Caco-2 (cell line): Measurements from ENCODE around the gene IQCC. TPM values are rescaled to one million over a fixed set of nuclear protein-coding genes. Genes with fewer than 3 reads are reported as not detected.

Source experiments
- BruUV-seq: library from RNA; stranded (reverse); fragments of 400-500 nt; replicated peaks from 2 replicates; lab custom pipeline; 2021; lab: Mats Ljungman, UMichigan
- CTCF ChIA-PET: fragments of 300-600 bp; sonication (Branson Sonifier 250); formaldehyde crosslinking; loops from one replicate; lab custom pipeline; 2022; ENCODE audit warnings: antibody characterized with exemption; lab: Charles Lee
- POLR2A ChIA-PET: fragments of 300-600 bp; sonication (Branson Sonifier 250); formaldehyde crosslinking; loops from one replicate; lab custom pipeline; 2022; ENCODE audit warnings: antibody characterized with exemption; lab: Charles Lee
- DNase-seq, 2 experiments: peaks; one replicate each; pipeline versions ENCODE4 v3.0.0 to v3.0.0-alpha.2; 2020 to 2022
- H3K27me3 ChIP-seq: replicated peaks from 2 replicates; pipeline ENCODE4 v1.6.0; 2011; ENCODE audit warnings: low read length; ENCODE audit not compliant: control insufficient read depth, insufficient read depth
- H3K36me3 ChIP-seq: 2 replicates; pipeline ENCODE4 v1.5.1; 2011; ENCODE audit warnings: low read length; ENCODE audit not compliant: control insufficient read depth, insufficient read depth
- H3K4me1 ChIP-seq: fragments of 250-450 bp; sonication (Bioruptor Pico); 2 replicates; pipeline ENCODE4 v1.5.1; 2020; ENCODE audit warnings: mild to moderate bottlenecking
- H3K4me3 ChIP-seq: 2 replicates; pipeline ENCODE4 v1.5.1; 2011; ENCODE audit warnings: low read depth, mild to moderate bottlenecking, control low read depth, low read length
- H3K9me3 ChIP-seq: fragments of 250-450 bp; sonication (Bioruptor Pico); 2 replicates; pipeline ENCODE4 v1.5.1; 2020; ENCODE audit warnings: mild to moderate bottlenecking, moderate library complexity
- H3K27ac Mint-ChIP-seq: one replicate; pipeline ENCODE4 v1.8.0; 2022; ENCODE audit warnings: mixed read lengths; ENCODE audit not compliant: unreplicated experiment
- H3K27me3 Mint-ChIP-seq: one replicate; pipeline ENCODE4 v1.8.0; 2022; ENCODE audit warnings: mixed read lengths; ENCODE audit not compliant: insufficient read depth, unreplicated experiment
- H3K36me3 Mint-ChIP-seq: one replicate; pipeline ENCODE4 v1.8.0; 2022; ENCODE audit warnings: mild to moderate bottlenecking, mixed read lengths; ENCODE audit not compliant: insufficient read depth, unreplicated experiment
- H3K4me1 Mint-ChIP-seq: one replicate; pipeline ENCODE4 v1.8.0; 2022; ENCODE audit warnings: low read depth, mixed read lengths; ENCODE audit not compliant: unreplicated experiment
- H3K4me3 Mint-ChIP-seq: one replicate; pipeline ENCODE4 v1.8.0; 2022; ENCODE audit warnings: mild to moderate bottlenecking, moderate library complexity, mixed read lengths; ENCODE audit not compliant: unreplicated experiment
- H3K9me3 Mint-ChIP-seq: one replicate; pipeline ENCODE4 v1.8.0; 2022; ENCODE audit warnings: mixed read lengths; ENCODE audit not compliant: unreplicated experiment
- CTCF ChIP-seq, 2 experiments: fragments of 200-600 bp in 1 of 2; IDR thresholded peaks; 1 replicate in 1 of 2; 2 replicates in 1 of 2; pipeline versions ENCODE4 v1.5.1 to v1.8.0; 2011 to 2022; ENCODE audit warnings: antibody characterized with exemption in 1 of 2, control low read depth in 1 of 2, inconsistent platforms in 1 of 2, low read depth in 1 of 2, low read length in 1 of 2, mild to moderate bottlenecking in 1 of 2, moderate library complexity in 1 of 2; ENCODE audit not compliant: insufficient read depth in 1 of 2, severe bottlenecking in 1 of 2, unreplicated experiment in 1 of 2
- intact Hi-C: fragments of 100-400 bp; cut with micrococcal nuclease; formaldehyde crosslinking; loops from one replicate; pipeline ENCODE4 v1.10.0; 2022; ENCODE audit not compliant: unreplicated experiment
- total RNA-seq: library from RNA; stranded (reverse); gene quantifications from 2 replicates; pipeline ENCODE4 v1.2.3, GENCODE V29; 2022

IQCC gene
- total RNA-seq, 1 experiment from 2014 or later: 3.4 TPM

GRCh38 chr1:32181065-32181464, 24.4 kb upstream of the IQCC start:
- Mint-ChIP-seq H3K27me3 (no peaks in the 10 kb centered on the region), H3K9me3 (no peaks in the 10 kb centered on the region), H3K27ac (peak overlapping the region; percentile 94), H3K36me3 (peaks cover 73% of the 10 kb centered on the region), H3K4me1 (peaks cover 29% of the 10 kb centered on the region), H3K4me3 (peak overlapping the region; percentile 92)
- TF ChIP-seq CTCF (IDR thresholded peaks at IDR 0.05; ENCODE audit: insufficient read depth in 1 of 2, low read depth in 1 of 2, low read length in 1 of 2, severe bottlenecking in 1 of 2, unreplicated experiment in 1 of 2): no peak
- peaks cover 2% of the 10 kb centered on the region; the same call in 1 of the 2 replicates for H3K36me3 ChIP-seq
- intact Hi-C loops: no loop called here
- POLR2A ChIA-PET: no interaction called here
- H3K9me3 ChIP-seq: no peaks in the 10 kb centered on the region
- CTCF ChIA-PET: no interaction called here
- BruUV-seq: no TSS peak
- H3K4me3 ChIP-seq: no peak overlapping the region; the same call in 1 of the 2 replicates
- H3K27me3 ChIP-seq: no peaks in the 10 kb centered on the region
- peaks cover 15% of the 10 kb centered on the region for H3K4me1 ChIP-seq
- DNase-seq: no peak

GRCh38 chr1:32181563-32181962, 23.9 kb upstream of the IQCC start:
- Histone ChIP-seq H3K36me3 (peaks cover 2% of the 10 kb centered on the region; the same call in 1 of the 2 replicates), H3K9me3 (no peaks in the 10 kb centered on the region), H3K4me3 (no peak overlapping the region), H3K4me1 (peaks cover 15% of the 10 kb centered on the region), H3K27me3 (no peaks in the 10 kb centered on the region)
- Mint-ChIP-seq H3K27me3 (no peaks in the 10 kb centered on the region), H3K4me1 (peaks cover 32% of the 10 kb centered on the region), H3K27ac (peak overlapping the region; percentile 94), H3K36me3 (peaks cover 78% of the 10 kb centered on the region), H3K4me3 (peak overlapping the region; percentile 92), H3K9me3 (no peaks in the 10 kb centered on the region)
- ChIA-PET CTCF (interaction anchor here (0.5 kb wide), 1 partner anchor 506 kb away, joined by 4 read pairs; no protein-coding TSS in a partner anchor), POLR2A (no interaction called here)
- no TSS peak for BruUV-seq
- DNase-seq: no peak
- intact Hi-C loops: no loop called here
- no peak for TF ChIP-seq CTCF (IDR thresholded peaks at IDR 0.05; ENCODE audit: insufficient read depth in 1 of 2, low read depth in 1 of 2, low read length in 1 of 2, severe bottlenecking in 1 of 2, unreplicated experiment in 1 of 2)

- no peak overlapping the region for H3K4me3 ChIP-seq
- H3K9me3 ChIP-seq: no peaks in the 10 kb centered on the region
- H3K27me3 ChIP-seq: no peaks in the 10 kb centered on the region
- TF ChIP-seq CTCF (IDR thresholded peaks at IDR 0.05; ENCODE audit: insufficient read depth in 1 of 2, low read depth in 1 of 2, low read length in 1 of 2, severe bottlenecking in 1 of 2, unreplicated experiment in 1 of 2): no peak
- intact Hi-C loops: no loop called here
- no TSS peak for BruUV-seq
- peaks cover 2% of the 10 kb centered on the region; the same call in 1 of the 2 replicates for H3K36me3 ChIP-seq
- Mint-ChIP-seq H3K36me3 (peaks cover 80% of the 10 kb centered on the region), H3K4me1 (peaks cover 32% of the 10 kb centered on the region), H3K4me3 (no peak overlapping the region), H3K27ac (no peak overlapping the region), H3K9me3 (no peaks in the 10 kb centered on the region), H3K27me3 (no peaks in the 10 kb centered on the region)
- CTCF ChIA-PET: interaction anchor here (0.5 kb wide), 1 partner anchor 506 kb away, joined by 4 read pairs; no protein-coding TSS in a partner anchor
- peaks cover 15% of the 10 kb centered on the region for H3K4me1 ChIP-seq
- POLR2A ChIA-PET: no interaction called here
- no peak for DNase-seq
Measured at GRCh38 chr1:32182060-32182459, 23.4 kb upstream of the IQCC start.
